Liver (tissue), 9 donors: ENCODE results near the gene TPCN1. TPM values are rescaled to one million over a fixed set of nuclear protein-coding genes. Genes with fewer than 3 reads are reported as not detected.

Source experiments
- DNase-seq: peaks from one replicate; pipeline ENCODE4 v3.0.0-alpha.2; 2017; ENCODE audit warnings: low spot score
- H3K27ac ChIP-seq, 2 donors: one replicate each; pipeline ENCODE4 v1.7.0; 2013; ENCODE audit warnings: inconsistent platforms in 2 of 2, low read length in 2 of 2, control low read depth in 1 of 2, low read depth in 1 of 2, mild to moderate bottlenecking in 1 of 2
- H3K27me3 ChIP-seq, 4 donors: one replicate each; pipeline versions ENCODE4 v1.6.1 to v1.7.0; 2013; ENCODE audit warnings: low read length in 3 of 4, inconsistent platforms in 1 of 4, mild to moderate bottlenecking in 1 of 4, moderate library complexity in 1 of 4; ENCODE audit not compliant: control insufficient read depth in 4 of 4, insufficient read depth in 4 of 4
- H3K36me3 ChIP-seq, 4 donors: one replicate each; pipeline versions ENCODE4 v1.6.1 to v1.7.0; 2013; ENCODE audit warnings: low read length in 3 of 4, mild to moderate bottlenecking in 3 of 4, low read depth in 1 of 4, moderate library complexity in 1 of 4; ENCODE audit not compliant: control insufficient read depth in 4 of 4, insufficient read depth in 3 of 4
- H3K4me1 ChIP-seq, 4 donors: one replicate each; pipeline versions ENCODE4 v1.6.1 to v1.7.0; 2013; ENCODE audit warnings: low read length in 3 of 4, mild to moderate bottlenecking in 3 of 4, moderate library complexity in 1 of 4; ENCODE audit not compliant: control insufficient read depth in 4 of 4, insufficient read depth in 4 of 4
- H3K4me3 ChIP-seq, 3 donors: one replicate each; pipeline versions ENCODE4 v1.6.1 to v1.7.0; 2013; ENCODE audit warnings: low read length in 3 of 3, control low read depth in 1 of 3, low read depth in 1 of 3, mild to moderate bottlenecking in 1 of 3
- H3K9ac ChIP-seq, 2 donors: one replicate each; pipeline ENCODE4 v1.7.0; 2013; ENCODE audit warnings: low read length in 2 of 2, mild to moderate bottlenecking in 2 of 2, moderate library complexity in 2 of 2, control low read depth in 1 of 2, low read depth in 1 of 2
- H3K9me3 ChIP-seq, 4 donors: one replicate each; pipeline versions ENCODE4 v1.6.1 to v1.7.0; 2013; ENCODE audit warnings: low read length in 3 of 4; ENCODE audit not compliant: control insufficient read depth in 4 of 4
- FOXA1 ChIP-seq: IDR thresholded peaks from 2 replicates; pipeline ENCODE4 v1.6.1; 2016; ENCODE audit warnings: antibody characterized with exemption
- FOXA2 ChIP-seq: IDR thresholded peaks from 2 replicates; pipeline ENCODE4 v1.6.1; 2016; ENCODE audit warnings: antibody characterized with exemption
- HNF4A ChIP-seq, 2 donors: conservative IDR thresholded peaks; 2 replicates each; pipeline ENCODE4 v1.6.1; 2016; ENCODE audit warnings: antibody characterized with exemption in 2 of 2, mild to moderate bottlenecking in 2 of 2
- HNF4G ChIP-seq: IDR thresholded peaks from 2 replicates; pipeline ENCODE4 v1.6.1; 2016; ENCODE audit warnings: antibody characterized with exemption
- NR2F2 ChIP-seq: IDR thresholded peaks from 2 replicates; pipeline ENCODE4 v1.6.1; 2016; ENCODE audit warnings: antibody characterized with exemption
- RAD21 ChIP-seq, 2 donors: IDR thresholded peaks; 2 replicates each; pipeline ENCODE4 v1.6.1; 2016; ENCODE audit warnings: antibody characterized with exemption in 2 of 2, mild to moderate bottlenecking in 2 of 2
- REST ChIP-seq: IDR thresholded peaks from 2 replicates; pipeline ENCODE4 v1.6.1; 2016; ENCODE audit warnings: antibody characterized with exemption, mild to moderate bottlenecking
- RXRA ChIP-seq, 2 donors: IDR thresholded peaks; 2 replicates each; pipeline ENCODE4 v1.6.1; 2017 to 2018; ENCODE audit warnings: antibody characterized with exemption in 2 of 2, mild to moderate bottlenecking in 1 of 2
- YY1 ChIP-seq: IDR thresholded peaks from 2 replicates; pipeline ENCODE4 v1.6.1; 2016; ENCODE audit warnings: antibody characterized with exemption, mild to moderate bottlenecking
- ZBTB33 ChIP-seq: IDR thresholded peaks from 2 replicates; pipeline ENCODE4 v1.6.1; 2016; ENCODE audit warnings: antibody characterized with exemption
- WGBS: extraction: QIAGEN DNeasy Blood & Tissue Kit; methylation state at CpG from one replicate; pipeline ENCODE4 v1.1.7; 2013; 5-methylcytosine and 5-hydroxymethylcytosine counted together
- polyA plus RNA-seq, 2 donors: library from polyadenylated mRNA; stranded (reverse) in 1 of 2; unstranded in 1 of 2; fragments of 200-250 nt in 1 of 2; fragments of >200 nt in 1 of 2; fragmentation: Nextera tagmentation in 1 of 2; extraction: Ambion mirVana in 1 of 2; gene quantifications; one replicate each; pipeline versions ENCODE4 v1.2.1 to v1.2.3, GENCODE V29; 2013 to 2015
- total RNA-seq, 2 donors: library from RNA; depleted of rRNA; stranded (reverse); fragments of >200 nt; gene quantifications; one replicate each; pipeline ENCODE4 v1.2.3, GENCODE V29; 2014
- TF ChIP-seq, protein P1 (sequence below): IDR thresholded peaks from 2 replicates; pipeline ENCODE4 v1.6.1; 2016; ENCODE audit warnings: antibody characterized with exemption
- donor health status: healthy.
- donor health status: healthy.
- donor health status: healthy.
- donor health status: healthy.
- donor health status: healthy.

TPCN1 gene
- total and polyA plus RNA-seq, 4 donors: 8.6 to 19.2 (median 13.7) TPM

DNA sequence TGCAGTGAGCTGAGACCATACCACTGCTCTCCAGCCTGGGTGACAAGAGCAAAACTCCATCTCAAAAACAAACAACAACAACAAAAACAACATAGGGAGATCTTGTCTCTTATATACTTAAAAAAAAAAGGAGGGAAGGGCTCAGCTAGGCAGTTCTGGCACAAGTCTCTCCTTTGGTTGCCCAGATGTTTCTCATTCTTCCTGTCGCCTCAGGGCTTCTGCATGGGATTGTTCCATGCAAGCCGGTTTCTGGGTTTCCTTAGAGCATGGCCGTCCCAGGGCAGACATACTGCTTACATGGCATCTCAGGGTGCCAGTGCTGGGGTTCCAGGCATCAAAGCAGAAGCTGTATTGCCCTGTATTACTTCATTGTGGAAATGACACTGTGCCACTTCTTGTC is 118.8 kb downstream of the TPCN1 start:
- no peak overlapping the region for H3K4me3 ChIP-seq
- no peak for DNase-seq
- no peaks in the 10 kb centered on the region for H3K9me3 ChIP-seq
- peaks cover 0 to 3% (median 0%) of the 10 kb centered on the region in 4 donors for H3K4me1 ChIP-seq
- H3K9ac ChIP-seq: no peak overlapping the region
- 92% methylated on average over 3 of the region's 3 CpGs for WGBS
- H3K27ac ChIP-seq: no peak overlapping the region
- H3K27me3 ChIP-seq: no peaks in the 10 kb centered on the region
- H3K36me3 ChIP-seq: no peaks in the 10 kb centered on the region
- no peak for TF ChIP-seq YY1

- 91% methylated on average over 6 of the region's 6 CpGs for WGBS
- Histone ChIP-seq H3K4me1 (no peaks in the 10 kb centered on the region), H3K27me3 (no peaks in the 10 kb centered on the region), H3K9ac (no peak overlapping the region), H3K9me3 (no peaks in the 10 kb centered on the region), H3K4me3 (no peak overlapping the region), H3K36me3 (no peaks in the 10 kb centered on the region), H3K27ac (no peak overlapping the region)
- no peak for DNase-seq
- TF ChIP-seq HNF4G (no peak), FOXA1 (no peak), HNF4A (conservative IDR thresholded peaks at IDR 0.05) (no peak)
These were observed 120.3 kb downstream of the TPCN1 start for GRCh38 chr12:113341535-113341934.

DNA sequence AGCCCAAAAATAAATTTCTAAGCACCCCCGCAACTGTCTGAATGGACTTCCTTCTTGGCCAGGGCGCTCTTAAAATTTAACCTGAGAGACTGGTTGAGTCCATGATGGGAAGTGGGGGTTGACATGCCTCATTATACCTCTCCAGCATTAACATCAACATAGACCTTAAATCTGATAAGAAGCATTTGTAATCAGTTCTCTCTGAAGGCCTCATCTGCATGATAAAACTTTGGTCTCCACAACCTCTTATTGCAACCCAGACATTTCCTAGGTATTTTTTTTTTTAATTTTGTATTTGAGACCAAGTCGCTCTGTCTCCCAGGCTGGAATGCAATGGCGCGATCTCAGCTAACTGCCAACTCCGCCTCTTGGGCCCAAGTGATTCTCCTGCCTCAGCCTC is 124.1 kb downstream of the TPCN1 start:
- no peak overlapping the region for H3K4me3 ChIP-seq
- H3K36me3 ChIP-seq: no peaks in the 10 kb centered on the region
- H3K9ac ChIP-seq: no peak overlapping the region
- 96% methylated on average over 6 of the region's 6 CpGs for WGBS
- no peaks in the 10 kb centered on the region for H3K4me1 ChIP-seq
- no peak overlapping the region for H3K27ac ChIP-seq
- no peaks in the 10 kb centered on the region for H3K9me3 ChIP-seq
- TF ChIP-seq RXRA (IDR thresholded peaks at IDR 0.05) (no peak), RAD21 (IDR thresholded peaks at IDR 0.05) (no peak)
- H3K27me3 ChIP-seq: no peaks in the 10 kb centered on the region
- DNase-seq: no peak

GRCh38 chr12:113346353-113346752 is 125.1 kb downstream of the TPCN1 start:
- DNase-seq: no peak
- no peaks in the 10 kb centered on the region for H3K9me3 ChIP-seq
- no peaks in the 10 kb centered on the region for H3K27me3 ChIP-seq
- WGBS: 88% methylated on average over 5 of the region's 5 CpGs
- H3K9ac ChIP-seq: no peak overlapping the region
- H3K27ac ChIP-seq: no peak overlapping the region
- H3K36me3 ChIP-seq: no peaks in the 10 kb centered on the region
- H3K4me3 ChIP-seq: no peak overlapping the region
- no peaks in the 10 kb centered on the region for H3K4me1 ChIP-seq
- TF ChIP-seq FOXA1: no peak
- no peak for TF ChIP-seq ZBTB33

DNA sequence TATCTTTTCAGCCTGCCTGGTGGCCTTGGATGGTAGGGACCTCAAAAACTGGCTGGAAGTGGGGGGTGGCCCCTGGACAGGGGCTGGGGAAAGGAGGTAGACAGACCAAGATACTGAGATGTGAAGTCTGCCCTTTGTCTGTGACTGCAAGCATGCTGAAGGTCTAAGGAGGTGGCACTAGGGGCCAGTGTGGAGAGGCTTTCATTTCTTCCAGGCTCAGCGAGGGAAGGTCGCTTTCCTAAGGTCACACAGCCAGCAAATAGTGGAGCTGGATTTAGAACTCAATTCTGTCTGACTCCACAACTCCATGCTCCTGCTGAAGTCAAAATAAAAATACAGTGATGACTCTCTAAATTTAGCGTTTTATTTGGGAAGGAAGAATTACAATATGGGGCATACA is 125.8 kb downstream of the TPCN1 start:
- no peak overlapping the region for H3K27ac ChIP-seq
- WGBS: 89% methylated on average over 3 of the region's 3 CpGs
- TF ChIP-seq, protein P1, sequence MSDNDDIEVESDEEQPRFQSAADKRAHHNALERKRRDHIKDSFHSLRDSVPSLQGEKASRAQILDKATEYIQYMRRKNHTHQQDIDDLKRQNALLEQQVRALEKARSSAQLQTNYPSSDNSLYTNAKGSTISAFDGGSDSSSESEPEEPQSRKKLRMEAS: no peak
- TF ChIP-seq REST (no peak), YY1 (no peak), ZBTB33 (no peak), NR2F2 (no peak), FOXA2 (no peak)
- H3K9ac ChIP-seq: no peak overlapping the region
- H3K36me3 ChIP-seq: no peaks in the 10 kb centered on the region
- H3K4me1 ChIP-seq: no peaks in the 10 kb centered on the region
- no peak overlapping the region for H3K4me3 ChIP-seq
- H3K27me3 ChIP-seq: no peaks in the 10 kb centered on the region
- DNase-seq: no peak
- H3K9me3 ChIP-seq: no peaks in the 10 kb centered on the region
